ENCODE measurements around the gene HTR6.

DNA sequence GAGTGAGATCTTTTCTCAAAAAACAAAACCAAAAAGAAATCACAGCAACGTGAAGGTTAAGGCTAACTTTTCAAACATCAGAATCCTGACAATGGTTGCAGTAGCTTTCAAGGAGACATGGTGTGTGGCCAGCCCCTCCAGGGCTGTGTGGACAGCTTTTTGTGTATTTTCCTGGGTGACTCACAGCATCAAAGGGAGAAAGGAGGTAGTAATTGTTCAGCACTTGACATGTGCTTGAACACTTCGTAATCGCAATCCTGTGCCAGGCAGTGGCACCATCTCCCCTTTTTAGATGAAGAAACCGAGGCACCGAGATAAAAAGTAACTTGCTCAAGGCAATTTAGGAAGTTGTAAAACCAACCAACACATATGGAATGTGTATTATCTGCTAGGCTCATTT lies 10.3 kb upstream of the HTR6 start:
- TF ChIP-seq, protein P1, sequence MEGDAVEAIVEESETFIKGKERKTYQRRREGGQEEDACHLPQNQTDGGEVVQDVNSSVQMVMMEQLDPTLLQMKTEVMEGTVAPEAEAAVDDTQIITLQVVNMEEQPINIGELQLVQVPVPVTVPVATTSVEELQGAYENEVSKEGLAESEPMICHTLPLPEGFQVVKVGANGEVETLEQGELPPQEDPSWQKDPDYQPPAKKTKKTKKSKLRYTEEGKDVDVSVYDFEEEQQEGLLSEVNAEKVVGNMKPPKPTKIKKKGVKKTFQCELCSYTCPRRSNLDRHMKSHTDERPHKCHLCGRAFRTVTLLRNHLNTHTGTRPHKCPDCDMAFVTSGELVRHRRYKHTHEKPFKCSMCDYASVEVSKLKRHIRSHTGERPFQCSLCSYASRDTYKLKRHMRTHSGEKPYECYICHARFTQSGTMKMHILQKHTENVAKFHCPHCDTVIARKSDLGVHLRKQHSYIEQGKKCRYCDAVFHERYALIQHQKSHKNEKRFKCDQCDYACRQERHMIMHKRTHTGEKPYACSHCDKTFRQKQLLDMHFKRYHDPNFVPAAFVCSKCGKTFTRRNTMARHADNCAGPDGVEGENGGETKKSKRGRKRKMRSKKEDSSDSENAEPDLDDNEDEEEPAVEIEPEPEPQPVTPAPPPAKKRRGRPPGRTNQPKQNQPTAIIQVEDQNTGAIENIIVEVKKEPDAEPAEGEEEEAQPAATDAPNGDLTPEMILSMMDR (conservative IDR thresholded peaks at IDR 0.05 in 1 of 2, IDR thresholded peaks at IDR 0.05 in 1 of 2; ENCODE audit: low read depth in 1 of 2, low read length in 2 of 2): no peak
- no peak for TF ChIP-seq EZH2 (IDR thresholded peaks at IDR 0.05; ENCODE audit: low read length, missing control alignments)

All from fibroblast of lung (primary cell).